A204.1 (cell line): Measurements from ENCODE around the gene TPGS2.
"Not testable (repeated sequence)": the region's sequence is repeated elsewhere in the genome, so short reads cannot be mapped to it uniquely, and the experiment has no call there.

Source experiments
- FAIRE-seq: peaks from 2 replicates; lab custom pipeline; 2012; peaks lifted over from hg19 to GRCh38; lab: Jason Lieb, UNC

TPGS2 gene

DNA sequence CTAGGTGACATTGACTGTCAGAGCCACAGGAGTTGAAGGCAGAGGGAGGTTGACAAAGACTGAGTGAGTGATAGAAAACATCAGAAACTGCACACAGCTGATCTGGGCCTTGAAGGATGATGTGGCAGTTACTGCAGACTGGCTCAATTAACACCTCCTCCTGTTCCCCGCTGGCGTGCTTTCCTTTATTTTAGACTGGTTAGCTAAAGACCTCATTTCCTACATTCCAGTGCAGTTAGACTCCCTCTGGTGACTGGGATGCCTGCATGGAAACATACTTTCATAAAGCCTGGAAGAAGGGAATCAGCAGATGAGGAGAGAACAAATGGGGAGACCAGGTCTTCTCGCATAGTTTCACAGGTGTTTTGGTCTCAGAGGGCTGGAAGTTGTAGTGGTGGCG, 7.1 kb downstream of the TPGS2 start:
- FAIRE-seq: no peak

DNA sequence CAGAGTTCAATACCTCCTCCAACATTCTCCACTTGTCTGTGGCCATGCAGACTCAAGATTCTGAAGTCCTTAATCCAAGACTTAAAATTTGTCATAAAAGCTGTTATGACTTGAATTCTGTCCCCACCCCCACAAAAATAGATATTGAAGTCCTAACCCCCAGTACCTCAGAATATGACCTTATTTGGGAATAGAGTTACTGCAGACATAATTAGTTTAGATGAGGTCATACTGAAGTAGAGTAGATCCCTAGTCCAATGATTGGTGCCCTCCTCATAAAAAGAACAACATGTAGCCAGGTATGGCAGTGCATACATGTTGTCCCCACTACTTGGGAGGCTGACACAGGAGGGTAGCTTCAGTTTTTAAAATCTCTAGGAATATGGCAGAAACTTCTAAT, 9.2 kb downstream of the TPGS2 start:
- FAIRE-seq: no peak

DNA sequence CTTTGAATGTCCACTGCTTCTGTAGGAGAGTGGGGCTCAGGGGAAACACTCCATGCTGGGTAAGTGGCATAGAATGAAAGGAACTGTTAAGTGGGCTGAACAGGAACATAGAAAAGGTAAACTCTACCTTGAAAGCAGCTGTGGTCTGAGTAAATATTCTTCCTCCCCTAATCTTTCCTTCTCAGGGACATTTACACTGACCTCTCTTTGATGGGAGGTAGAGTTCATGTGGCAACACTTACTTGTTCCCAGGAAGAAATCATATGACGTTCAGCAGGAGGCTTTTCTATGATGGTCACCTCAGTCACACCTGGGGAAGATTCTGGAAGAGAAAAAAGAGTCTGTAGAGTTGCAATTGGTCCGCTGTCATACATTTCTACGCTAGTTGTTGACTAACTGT, 10.2 kb downstream of the TPGS2 start:
- no peak for FAIRE-seq

DNA sequence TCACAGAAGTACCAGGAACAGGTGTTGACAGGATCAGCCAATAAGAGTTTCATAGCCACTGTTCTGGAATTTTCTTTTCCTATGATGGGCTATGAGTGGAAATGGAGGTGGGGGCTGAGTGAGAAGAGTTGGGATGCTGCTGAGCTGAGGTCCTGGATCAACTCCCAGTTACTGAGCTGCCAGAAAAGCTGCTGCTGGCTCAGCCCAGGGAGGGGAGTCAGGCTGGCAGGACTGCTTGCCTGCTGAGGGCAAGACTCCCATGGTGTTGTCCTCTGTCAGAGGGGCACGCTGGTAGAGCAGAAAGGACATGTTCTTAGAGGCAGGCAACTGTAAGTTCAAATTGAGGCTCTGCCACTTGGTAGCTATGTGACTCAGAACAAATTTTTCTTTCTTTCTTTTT, 11.8 kb downstream of the TPGS2 start:
- no peak for FAIRE-seq

DNA sequence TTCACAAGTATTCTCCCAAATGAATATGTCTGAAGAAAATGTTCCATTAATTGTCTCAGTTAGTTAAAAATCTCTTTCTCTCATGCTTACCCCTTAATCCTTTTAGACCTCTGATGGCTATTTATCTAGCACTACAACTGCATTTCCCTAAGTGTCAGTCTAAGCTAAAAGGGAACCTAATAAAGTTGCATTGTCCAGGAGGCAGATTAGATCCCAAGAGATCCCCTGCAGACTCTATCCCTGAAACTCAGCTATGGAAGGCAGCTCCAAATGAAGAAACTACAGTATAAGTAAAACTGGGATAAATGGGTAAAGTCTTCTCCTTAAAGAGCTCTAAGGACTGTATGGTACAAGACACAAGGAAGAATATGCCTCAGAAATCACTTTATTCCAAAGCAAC, 12.7 kb downstream of the TPGS2 start:
- not testable (repeated sequence) for FAIRE-seq

DNA sequence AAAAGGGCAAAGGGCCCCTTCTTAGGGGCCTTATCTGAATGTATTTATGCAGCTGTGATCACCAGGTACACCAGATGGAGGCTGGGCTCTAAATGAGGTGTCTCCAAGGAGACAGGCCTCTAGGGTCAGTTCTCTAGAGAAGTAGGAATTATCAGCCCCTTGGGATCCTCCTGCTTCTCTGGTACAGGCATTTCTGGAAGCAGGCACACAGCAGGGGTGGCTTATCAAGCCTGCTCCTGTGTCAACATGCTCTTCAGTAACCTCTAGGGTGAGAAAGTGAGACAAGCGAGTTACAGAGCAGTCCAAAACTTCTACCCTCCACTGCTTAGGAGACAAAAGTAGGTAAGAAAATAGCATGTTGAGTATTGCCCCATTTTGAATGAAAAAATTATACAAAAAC, 13.8 kb downstream of the TPGS2 start:
- FAIRE-seq: no peak

DNA sequence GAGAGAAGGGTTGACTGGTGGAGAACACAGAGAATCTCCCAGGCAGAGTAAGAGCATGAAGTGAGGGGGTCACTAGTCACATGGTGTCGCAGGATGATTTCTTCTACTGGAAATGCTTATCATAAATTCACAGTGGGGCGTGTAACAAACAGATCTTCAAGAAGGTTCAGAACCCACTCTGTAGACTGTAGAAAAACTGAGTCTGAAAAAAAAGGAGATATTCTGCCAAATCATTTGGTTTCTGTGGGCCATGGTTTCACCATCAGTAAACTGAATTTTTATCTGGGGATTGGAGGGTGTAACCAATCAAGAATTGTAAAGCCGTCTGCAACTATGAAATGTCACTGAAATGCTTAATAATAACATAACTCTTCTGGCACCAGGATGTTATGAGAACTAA, 15.0 kb downstream of the TPGS2 start:
- no peak for FAIRE-seq

DNA sequence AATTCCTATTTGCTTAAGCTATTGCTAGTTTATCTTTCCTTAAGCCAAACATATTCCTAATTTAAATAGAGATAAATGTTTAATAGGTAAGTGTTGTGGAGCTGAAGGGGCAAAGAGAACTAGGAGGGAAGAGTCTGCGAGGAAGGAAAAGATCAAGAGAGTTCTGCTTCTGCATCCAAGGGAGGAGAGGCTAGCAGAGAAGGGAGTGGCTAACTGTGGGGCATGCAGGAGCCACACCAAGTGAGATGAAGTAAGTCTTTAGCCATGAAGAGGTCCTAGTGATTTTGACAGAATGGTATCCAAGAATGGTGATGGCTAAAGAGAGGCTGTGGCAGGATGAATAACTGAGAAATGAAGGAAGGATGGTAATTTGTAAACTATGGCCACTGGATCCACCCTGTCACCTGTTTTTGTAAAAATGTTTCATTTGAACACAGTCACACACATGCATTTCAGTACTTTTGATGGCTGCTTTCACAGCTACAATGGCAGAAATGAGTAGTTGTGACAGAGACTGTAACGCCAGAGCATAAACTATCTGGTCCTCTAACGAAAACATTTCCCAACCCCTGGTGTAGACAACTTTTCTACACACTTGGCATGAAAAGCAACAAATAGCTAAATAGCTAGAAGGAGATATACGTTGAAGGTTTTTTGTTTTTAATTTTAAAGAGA, 15.6 kb downstream of the TPGS2 start:
- no peak for FAIRE-seq

DNA sequence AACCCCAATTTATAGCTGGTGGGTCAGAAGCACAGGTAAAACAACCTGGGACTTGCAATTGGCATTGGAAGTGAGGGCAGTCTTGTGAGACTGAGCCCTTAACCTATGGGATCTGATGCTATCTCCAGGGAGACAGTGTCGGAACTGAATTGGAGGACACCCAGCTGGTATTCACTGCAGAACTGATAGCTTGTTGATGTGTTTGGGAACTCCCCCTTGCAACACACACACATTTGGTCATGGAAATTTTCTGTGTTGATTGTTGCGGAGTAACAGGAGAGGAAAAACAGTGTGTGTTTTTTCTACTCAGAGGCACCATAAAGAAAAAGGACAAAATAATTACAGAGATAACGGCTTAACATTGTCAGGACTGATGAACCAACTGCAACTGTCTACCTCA, 16.1 kb downstream of the TPGS2 start:
- FAIRE-seq: no peak

DNA sequence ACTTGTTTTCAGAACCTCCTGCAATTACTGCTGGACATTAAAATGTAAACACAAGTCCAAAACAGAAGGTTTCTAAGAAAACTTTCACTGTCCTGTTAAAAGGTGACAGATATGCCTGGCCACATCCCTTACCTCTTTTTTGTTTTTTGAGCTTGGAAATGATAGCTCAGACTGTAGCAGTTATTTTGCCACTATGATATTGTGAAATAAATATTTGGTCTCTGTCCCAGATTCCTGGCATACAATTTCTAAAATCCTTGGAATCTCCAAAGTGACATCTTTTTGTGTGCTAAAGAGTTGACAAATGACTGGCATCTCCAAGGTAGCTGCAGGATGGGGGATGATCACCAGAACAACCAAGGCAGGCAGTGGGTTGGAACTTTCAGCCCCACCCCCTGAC, 16.8 kb downstream of the TPGS2 start:
- no peak for FAIRE-seq

DNA sequence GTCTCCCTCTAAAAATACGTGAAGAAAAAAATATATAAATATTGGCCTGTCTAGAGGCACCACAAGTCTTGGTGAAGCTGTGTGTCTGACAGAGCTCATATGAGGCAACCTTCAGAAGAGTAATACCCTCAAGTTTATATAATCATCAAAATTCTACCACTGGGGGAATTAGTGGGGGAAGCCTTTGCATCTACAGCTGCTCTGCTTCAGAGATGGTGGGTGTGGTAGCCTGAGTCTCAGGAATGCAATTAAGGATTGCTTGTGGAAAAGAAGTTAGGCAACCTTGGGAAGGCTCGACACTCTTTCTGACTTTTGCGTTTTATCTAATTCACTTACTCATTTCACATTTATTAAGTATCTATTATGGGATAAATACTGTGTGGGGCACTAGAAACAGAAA, 17.4 kb downstream of the TPGS2 start:
- FAIRE-seq: no peak

DNA sequence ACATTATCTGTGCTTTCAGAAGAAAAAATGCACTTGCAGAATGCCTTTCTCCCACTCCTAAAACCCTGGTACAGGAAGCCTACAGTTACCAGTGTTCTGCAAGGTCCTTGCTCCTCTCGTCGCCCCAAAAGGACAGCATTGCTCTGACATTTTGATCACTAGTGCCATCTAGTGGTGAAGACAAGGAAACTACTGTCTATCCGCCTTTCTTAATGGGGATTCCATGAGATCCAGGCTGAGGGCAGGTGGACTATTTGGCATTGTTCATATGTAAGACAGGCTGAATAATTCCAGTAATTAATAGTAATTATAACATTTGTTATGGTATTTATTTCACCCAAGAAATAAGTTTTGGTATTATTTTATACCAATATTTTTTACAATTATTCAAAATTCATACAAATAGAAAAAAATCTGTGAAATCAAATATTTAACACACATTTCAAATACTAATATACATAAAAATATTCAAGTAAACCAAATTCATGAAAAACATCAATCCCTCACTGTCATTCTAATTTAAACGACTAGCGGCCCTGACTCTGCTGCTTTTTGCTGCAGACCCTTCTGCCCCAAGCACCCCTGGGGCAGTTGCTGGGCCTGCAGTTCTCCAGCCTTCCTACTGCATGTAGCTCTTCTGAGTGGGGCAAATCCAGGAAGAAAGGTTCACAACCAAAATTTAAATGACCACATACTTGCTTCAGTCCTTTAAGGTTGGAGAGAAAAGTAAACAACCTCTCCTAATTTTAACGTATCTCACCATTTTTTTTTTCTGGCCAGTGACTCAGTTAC, 19.0 kb downstream of the TPGS2 start:
- FAIRE-seq: peak; percentile 85

DNA sequence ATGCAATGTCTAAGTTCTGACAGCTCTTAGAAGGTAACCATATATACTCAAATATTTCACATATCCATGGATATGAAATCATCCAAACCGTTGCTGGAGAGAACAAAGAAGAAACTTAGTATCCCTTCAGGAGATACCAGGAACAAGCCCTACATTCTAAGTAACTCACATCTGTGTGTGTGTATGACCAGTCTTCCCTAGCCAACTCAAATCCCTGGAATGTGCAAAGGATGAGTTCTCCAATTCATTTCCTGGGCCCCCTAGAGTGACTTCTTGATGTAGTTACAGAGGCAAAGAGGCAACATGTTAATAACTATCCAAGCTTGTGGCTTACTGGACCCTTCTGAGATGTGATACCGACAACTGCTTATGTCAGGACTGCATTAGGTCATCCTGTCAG, 20.1 kb downstream of the TPGS2 start:
- FAIRE-seq: no peak

DNA sequence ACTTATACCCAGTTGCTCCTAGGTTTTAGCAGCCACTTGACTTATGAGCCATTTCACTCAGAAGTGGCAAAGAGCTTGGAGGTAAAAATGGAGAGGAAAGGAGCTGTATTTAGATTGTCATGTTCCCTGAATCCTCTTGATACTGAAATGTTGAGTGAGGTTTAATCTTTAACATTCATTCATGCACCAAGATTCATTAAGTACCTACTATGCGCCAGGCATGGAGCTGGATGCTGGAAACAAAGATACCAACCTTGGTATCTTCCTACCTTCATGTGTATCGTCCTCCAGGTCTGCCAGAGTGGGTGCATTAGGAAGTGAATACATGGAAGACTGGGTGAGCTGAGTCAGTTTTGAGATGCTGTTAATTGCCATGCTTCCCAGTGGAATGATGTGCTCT, 23.7 kb downstream of the TPGS2 start:
- no peak for FAIRE-seq

DNA sequence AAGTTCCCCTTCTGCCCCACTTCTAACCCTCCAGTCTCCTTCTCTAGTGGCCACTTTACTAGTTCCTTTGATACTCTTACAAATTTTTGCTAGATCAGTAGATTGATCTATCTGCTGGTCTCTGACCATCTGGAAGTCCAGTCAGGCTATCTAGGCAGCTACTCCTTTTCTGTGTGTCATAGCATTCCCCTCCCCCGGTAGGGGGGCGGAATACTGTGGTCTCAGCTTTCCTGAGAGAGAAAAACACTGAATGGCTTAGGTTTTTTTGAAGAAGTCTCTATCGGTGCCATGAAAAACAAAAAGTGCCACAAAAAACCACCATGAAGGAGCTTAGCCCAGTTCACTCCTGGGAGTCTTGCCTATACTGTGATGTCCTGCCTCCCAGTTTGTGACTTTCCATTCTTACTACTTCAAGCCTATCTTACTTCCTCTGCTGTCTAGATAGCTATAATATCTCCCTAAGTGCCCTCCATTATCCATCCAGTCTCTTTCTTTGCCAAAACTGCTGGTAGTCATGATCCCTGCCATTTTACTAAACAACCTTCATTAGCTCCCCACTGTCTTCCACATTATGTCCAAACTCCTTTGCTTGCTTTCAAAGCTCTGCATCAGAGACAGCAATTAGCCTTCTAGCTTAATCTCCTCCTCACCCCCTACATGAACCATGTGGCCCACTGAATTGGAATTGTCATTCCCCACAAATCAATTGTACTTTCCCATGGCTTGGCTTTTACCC, 29.9 kb downstream of the TPGS2 start:
- no peak for FAIRE-seq

DNA sequence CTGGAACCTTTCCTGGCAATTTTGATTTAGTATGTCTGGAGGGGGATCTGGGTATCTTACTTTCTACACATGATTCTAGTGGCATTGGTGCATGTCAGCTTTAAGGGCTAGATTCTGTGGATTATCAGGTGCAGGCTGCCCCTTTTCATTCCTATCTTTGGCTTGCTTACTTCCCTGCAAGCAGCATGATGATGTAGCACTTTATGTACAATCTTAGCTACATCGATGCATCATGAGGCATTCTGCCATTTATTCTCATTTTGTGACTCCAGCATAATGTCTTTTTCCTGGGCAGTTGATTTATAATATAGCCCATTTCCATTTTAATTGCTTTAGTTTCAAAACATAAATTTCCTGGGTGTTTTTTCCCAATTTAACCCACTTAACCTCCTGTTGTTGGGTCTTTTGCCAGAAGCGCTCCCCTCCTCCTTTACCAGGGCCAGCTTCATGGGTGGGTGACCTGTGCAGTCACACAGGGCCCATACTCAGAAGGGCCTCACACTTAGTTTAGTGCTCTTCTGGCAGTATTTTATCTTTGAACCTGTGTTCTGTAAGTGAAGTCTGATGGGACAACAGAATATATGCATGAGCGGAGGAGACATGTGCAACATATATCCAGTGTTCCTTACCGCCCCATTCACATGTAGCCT, 36.0 kb downstream of the TPGS2 start:
- no peak for FAIRE-seq

DNA sequence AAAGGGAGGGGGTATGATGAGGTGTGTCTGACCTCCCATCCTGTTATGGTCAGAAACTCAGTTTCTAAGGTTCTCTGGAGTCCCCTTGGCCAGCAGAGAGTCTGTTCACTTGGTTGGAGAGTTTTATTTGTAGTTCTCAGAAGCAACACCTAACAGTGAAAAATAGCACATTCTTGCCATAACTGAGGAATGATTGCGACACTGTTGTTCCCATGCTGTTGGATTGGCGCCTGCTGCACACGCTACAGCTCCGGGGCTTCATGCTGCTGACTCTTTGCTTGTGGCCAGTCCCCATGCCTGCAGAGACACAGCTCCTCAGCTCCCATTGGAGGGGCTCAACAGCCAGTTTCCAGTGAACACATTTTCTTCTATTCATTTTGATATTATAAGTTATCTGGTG, 42.1 kb downstream of the TPGS2 start:
- FAIRE-seq: no peak

DNA sequence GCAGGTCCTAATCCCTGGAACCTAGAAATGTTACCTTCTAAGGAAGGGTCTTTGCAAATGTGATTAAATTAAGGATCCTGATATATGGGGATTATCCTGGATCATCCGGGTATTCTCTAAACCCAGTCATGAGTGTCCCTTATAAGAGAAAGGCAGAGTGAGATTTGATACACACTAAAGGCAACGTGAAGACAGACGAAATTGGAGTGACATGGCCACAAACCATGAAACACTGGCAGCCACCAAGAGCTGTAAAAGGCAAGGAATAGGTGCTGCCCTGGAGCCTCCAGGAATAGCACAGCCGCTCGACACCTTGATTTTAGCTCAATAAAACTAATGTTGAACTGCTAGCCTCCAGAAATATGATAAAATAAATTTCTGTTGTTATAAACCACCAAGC, 45.0 kb downstream of the TPGS2 start:
- FAIRE-seq: no peak

DNA sequence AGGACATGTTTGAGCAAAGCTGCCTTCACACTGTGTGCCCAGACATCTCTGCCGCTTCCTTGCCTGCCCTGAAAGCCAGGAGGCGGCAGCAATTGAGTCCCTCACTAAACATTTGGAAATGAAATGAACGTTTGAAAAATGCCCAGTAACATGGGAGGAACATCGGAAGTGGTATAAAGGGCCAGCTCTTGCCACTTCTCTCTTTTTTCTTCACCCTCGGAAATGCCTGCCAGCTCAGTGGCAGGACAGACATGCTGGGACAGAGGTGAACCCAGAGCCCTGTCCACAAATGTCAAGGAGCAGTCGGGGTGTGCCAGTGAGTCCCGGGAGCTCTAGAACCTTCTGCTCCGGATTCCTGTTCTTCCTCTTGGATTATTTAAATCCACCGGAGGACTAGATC, 46.1 kb downstream of the TPGS2 start:
- no peak for FAIRE-seq

DNA sequence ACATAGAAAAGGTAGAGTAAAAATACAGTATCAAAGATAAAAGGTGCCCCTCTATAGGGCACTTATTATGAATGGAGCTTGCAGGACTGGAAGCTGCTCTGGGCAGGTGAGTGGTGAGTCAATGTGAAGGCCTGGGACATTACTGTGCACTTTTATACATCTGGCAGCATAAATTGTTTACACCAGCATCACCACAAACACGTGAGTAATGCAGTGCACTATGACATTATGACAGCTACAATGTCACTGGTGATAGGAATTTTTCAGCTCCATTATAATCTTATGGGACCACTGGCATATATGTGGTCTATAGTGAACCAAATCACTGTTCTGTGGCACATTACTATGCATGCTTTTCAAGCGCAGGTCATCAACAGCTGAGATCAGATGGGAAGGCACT, 48.1 kb downstream of the TPGS2 start:
- FAIRE-seq: no peak

DNA sequence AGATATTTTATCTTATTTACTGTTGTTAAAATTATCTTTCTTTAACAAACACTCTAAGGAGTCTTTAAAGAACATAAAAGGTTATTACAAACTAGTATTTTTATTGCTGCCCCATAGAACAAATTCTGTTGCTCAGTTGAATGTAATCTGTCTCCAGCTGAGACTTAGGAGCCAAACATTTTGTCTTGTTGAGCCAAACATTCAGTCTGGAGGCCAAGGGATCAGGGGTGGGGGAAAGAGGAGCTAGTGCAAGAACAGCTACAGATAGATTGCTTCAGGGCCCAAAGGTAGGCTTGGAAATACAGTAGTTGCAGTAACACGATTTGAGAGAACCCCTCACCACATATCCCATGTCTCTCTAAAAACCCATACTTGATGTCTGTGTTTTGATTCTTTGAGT, 51.2 kb downstream of the TPGS2 start:
- FAIRE-seq: no peak

DNA sequence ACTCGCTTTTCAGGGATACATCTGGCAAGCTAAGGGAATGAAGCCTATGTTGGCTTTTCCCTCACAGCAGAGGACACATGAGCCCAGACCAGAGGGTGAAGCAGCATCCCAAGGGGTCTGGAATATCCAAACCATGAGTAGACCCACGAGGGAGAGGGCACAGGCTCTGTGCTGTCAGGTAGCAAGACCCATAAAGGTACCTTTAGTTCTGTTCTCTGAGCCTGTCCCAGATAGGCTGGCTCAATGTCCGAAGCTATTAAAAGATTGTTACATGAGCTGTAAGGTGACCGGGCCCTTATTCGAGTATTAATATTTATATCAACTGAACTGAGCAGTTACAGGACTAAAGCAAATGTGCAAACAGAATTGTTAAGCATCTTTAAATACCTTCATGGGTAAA, 52.2 kb downstream of the TPGS2 start:
- no peak for FAIRE-seq

DNA sequence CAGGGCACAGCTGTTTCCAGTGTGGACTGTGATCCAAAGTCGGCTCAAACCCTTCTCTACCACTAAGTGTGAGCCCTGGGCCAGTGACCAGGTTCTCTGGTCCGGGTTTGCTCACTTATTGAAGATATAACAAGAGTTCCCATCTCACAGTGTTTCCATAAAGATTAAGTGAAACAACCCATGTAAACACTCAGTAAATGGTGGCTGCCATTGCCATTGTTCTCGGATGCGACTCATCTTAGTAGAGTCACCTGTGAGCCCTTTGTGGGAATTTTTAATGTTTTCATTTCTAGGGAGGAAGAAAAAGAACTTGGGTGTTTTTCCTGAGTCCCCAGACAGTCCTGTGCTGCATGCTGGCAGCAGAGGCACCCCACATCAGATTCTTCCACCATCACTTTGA, 53.4 kb downstream of the TPGS2 start:
- FAIRE-seq: no peak
